GM20000 (cell line): ENCODE data around the gene CDK19.

Source experiments
- DNase-seq: peaks from one replicate; pipeline ENCODE4 v3.0.0; 2012; ENCODE audit warnings: low spot score
- CTCF ChIP-seq: IDR thresholded peaks from 2 replicates; pipeline ENCODE4 v1.5.1; 2012; ENCODE audit warnings: mild to moderate bottlenecking, control low read depth; ENCODE audit errors: extremely low read depth, missing control alignments

The CDK19 gene

GRCh38 chr6:110795271-110795670 is 20.0 kb downstream of the CDK19 start:
- no peak for TF ChIP-seq CTCF
- DNase-seq = no peak

GRCh38 chr6:110786696-110787095 is 28.6 kb downstream of the CDK19 start:
- no peak for TF ChIP-seq CTCF
- DNase-seq = no peak

- DNase-seq = no peak
- no peak for TF ChIP-seq CTCF
Observed at GRCh38 chr6:110786271-110786670, 29.0 kb downstream of the CDK19 start.

- DNase-seq = no peak
- TF ChIP-seq CTCF = no peak
Observed at GRCh38 chr6:110784610-110784979, 30.7 kb downstream of the CDK19 start.

- no peak for DNase-seq
- no peak for TF ChIP-seq CTCF
Observed at GRCh38 chr6:110781522-110782214, 33.6 kb downstream of the CDK19 start.

GRCh38 chr6:110778333-110778732 is 36.9 kb downstream of the CDK19 start:
- no peak for DNase-seq
- no peak for TF ChIP-seq CTCF

GRCh38 chr6:110777636-110778035 is 37.6 kb downstream of the CDK19 start:
- TF ChIP-seq CTCF = no peak
- DNase-seq = no peak
